Tibial artery (tissue), 4 donors: ENCODE results near the gene OR13C2.
"Not testable (repeated sequence)": the region's sequence is repeated elsewhere in the genome, so short reads cannot be mapped to it uniquely, and the experiment has no call there.

Experiments used
- DNase-seq, 2 donors: peaks; one replicate each; pipeline ENCODE4 v3.0.0-alpha.2; 2019
- H3K27ac ChIP-seq, 2 donors: fragments of 200-600 bp; sonication (generic) in 1 of 2; 1 replicate in 1 of 2; 2 replicates in 1 of 2; pipeline ENCODE4 v1.5.1; 2018 to 2019; ENCODE audit warnings: mild to moderate bottlenecking in 1 of 2
- H3K27me3 ChIP-seq, 2 donors: fragments of 200-600 bp; sonication (generic) in 1 of 2; one replicate each; pipeline versions ENCODE4 v1.5.1 to v1.6.0; 2016 to 2019
- H3K36me3 ChIP-seq, 3 donors: fragments of 200-600 bp; sonication (generic) in 2 of 3; one replicate each; pipeline ENCODE4 v1.5.1; 2016 to 2019; ENCODE audit warnings: mild to moderate bottlenecking in 2 of 3
- H3K4me1 ChIP-seq, 4 donors: fragments of 200-600 bp; sonication (generic) in 2 of 4; 1 replicate in 3 of 4; 2 replicates in 1 of 4; pipeline ENCODE4 v1.5.1; 2016 to 2019
- H3K4me3 ChIP-seq, 2 donors: fragments of 200-600 bp; sonication (generic) in 1 of 2; 1 replicate in 1 of 2; 2 replicates in 1 of 2; pipeline ENCODE4 v1.5.1; 2018 to 2019; ENCODE audit warnings: mild to moderate bottlenecking in 2 of 2
- H3K9me3 ChIP-seq, 3 donors: fragments of 200-600 bp; sonication (generic) in 1 of 3; one replicate each; pipeline ENCODE4 v1.5.1; 2016 to 2019
- CTCF ChIP-seq, 2 experiments: fragments of 200-600 bp in 1 of 2; fragments of 450-650 bp in 1 of 2; IDR thresholded peaks; one replicate each; pipeline ENCODE4 v1.5.1; 2017 to 2019; ENCODE audit warnings: antibody characterized with exemption in 2 of 2, mild to moderate bottlenecking in 1 of 2, moderate library complexity in 1 of 2
- intact Hi-C: fragments of 100-400 bp; cut with DNase I; formaldehyde crosslinking; loops from one replicate; pipeline ENCODE4 v1.15.0; 2023; ENCODE audit warnings: low total_unique reads

OR13C2 gene

GRCh38 chr9:104611213-104611612 is 5.8 kb upstream of the OR13C2 start:
- no peak overlapping the region for H3K4me3 ChIP-seq
- no peak for TF ChIP-seq CTCF (IDR thresholded peaks at IDR 0.05)
- intact Hi-C loops: no loop called here
- no peak for DNase-seq
- H3K9me3 ChIP-seq: no peaks in the 10 kb centered on the region
- no peaks in the 10 kb centered on the region for H3K4me1 ChIP-seq
- no peaks in the 10 kb centered on the region for H3K27me3 ChIP-seq
- no peak overlapping the region for H3K27ac ChIP-seq
- H3K36me3 ChIP-seq: no peaks in the 10 kb centered on the region

- H3K36me3 ChIP-seq: no peaks in the 10 kb centered on the region
- no peaks in the 10 kb centered on the region for H3K4me1 ChIP-seq
- no peak overlapping the region for H3K27ac ChIP-seq
- no peak overlapping the region for H3K4me3 ChIP-seq
- H3K27me3 ChIP-seq: no peaks in the 10 kb centered on the region
- no peaks in the 10 kb centered on the region for H3K9me3 ChIP-seq
- TF ChIP-seq CTCF (IDR thresholded peaks at IDR 0.05): no peak
- no peak for DNase-seq
- intact Hi-C loops: no loop called here
Measured at GRCh38 chr9:104608336-104608735, 2.9 kb upstream of the OR13C2 start.

- TF ChIP-seq CTCF (IDR thresholded peaks at IDR 0.05): no peak
- intact Hi-C loops: no loop called here
- no peaks in the 10 kb centered on the region for H3K9me3 ChIP-seq
- H3K27ac ChIP-seq: no peak overlapping the region
- no peaks in the 10 kb centered on the region for H3K27me3 ChIP-seq
- H3K4me3 ChIP-seq: no peak overlapping the region
- no peaks in the 10 kb centered on the region for H3K4me1 ChIP-seq
- H3K36me3 ChIP-seq: no peaks in the 10 kb centered on the region
- no peak for DNase-seq
Measured at GRCh38 chr9:104606152-104606551, 725 bp upstream of the OR13C2 start.

- no peaks in the 10 kb centered on the region for H3K9me3 ChIP-seq
- intact Hi-C loops: no loop called here
- no peak for TF ChIP-seq CTCF (IDR thresholded peaks at IDR 0.05)
Measured at GRCh38 chr9:104604801-104605200, 626 bp downstream of the OR13C2 start.

GRCh38 chr9:104599313-104599712 is 6.1 kb downstream of the OR13C2 start, which contains the start of gene OR13C5:
Gene OR13C5 (minus strand): TSS chr9:104599413. CDS start chr9:104599413, 0 bp downstream.
- H3K27ac ChIP-seq, H3K36me3 ChIP-seq, intact Hi-C loops: not testable (repeated sequence)

More at GRCh38 chr9:104604801-104605200, 626 bp downstream of the OR13C2 start:
- no peak overlapping the region for H3K4me3 ChIP-seq
- H3K27ac ChIP-seq: no peak overlapping the region
- H3K4me1 ChIP-seq: no peaks in the 10 kb centered on the region
- no peak for DNase-seq
- H3K36me3 ChIP-seq: no peaks in the 10 kb centered on the region
- H3K27me3 ChIP-seq: no peaks in the 10 kb centered on the region

GRCh38 chr9:104598749-104599148 is 6.7 kb downstream of the OR13C2 start:
- DNase-seq, H3K36me3 ChIP-seq, H3K4me3 ChIP-seq, H3K9me3 ChIP-seq, H3K27ac ChIP-seq, intact Hi-C loops, H3K4me1 ChIP-seq, H3K27me3 ChIP-seq: not testable (repeated sequence)

More at GRCh38 chr9:104599313-104599712, 6.1 kb downstream of the OR13C2 start, which contains the start of gene OR13C5:
- not testable (repeated sequence) for H3K4me3 ChIP-seq, H3K27me3 ChIP-seq, DNase-seq, H3K4me1 ChIP-seq, H3K9me3 ChIP-seq

GRCh38 chr9:104589626-104590025 is 15.8 kb downstream of the OR13C2 start:
- Histone ChIP-seq H3K27ac (no peak overlapping the region), H3K27me3 (no peaks in the 10 kb centered on the region), H3K4me3 (no peak overlapping the region), H3K4me1 (no peaks in the 10 kb centered on the region), H3K36me3 (no peaks in the 10 kb centered on the region), H3K9me3 (no peaks in the 10 kb centered on the region)
- no peak for TF ChIP-seq CTCF (IDR thresholded peaks at IDR 0.05)
- intact Hi-C loops: no loop called here
- no peak for DNase-seq
